ENCODE data around the gene OCRL. TPM values are rescaled to one million over a fixed set of nuclear protein-coding genes. Genes with fewer than 3 reads are reported as not detected.

The OCRL gene
- total RNA-seq, 1 experiment from 2014 or later, result 19.4 TPM

DNA sequence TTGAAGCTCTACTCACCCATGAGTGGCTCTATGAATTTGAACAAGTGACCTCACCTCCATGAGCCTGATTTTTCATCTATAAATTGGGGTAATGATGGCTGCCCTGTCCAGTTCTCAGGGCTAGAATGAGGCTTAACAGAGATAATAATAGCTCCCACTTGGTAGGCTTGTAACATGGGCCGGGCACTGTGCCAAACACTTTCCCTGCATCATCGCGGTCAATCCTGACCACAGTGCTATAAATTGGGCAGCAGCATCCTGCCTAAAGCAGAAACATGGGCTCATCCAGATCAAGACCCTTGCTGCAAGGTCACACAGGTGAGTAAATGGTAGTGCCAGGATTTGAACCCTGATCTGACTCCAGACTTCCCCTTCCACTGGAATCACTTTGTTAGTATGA is 101.9 kb downstream of the OCRL start:
- H3F3A ChIP-seq (ENCODE audit: low read length, unreplicated experiment), result no peaks in the 10 kb centered on the region
- TF ChIP-seq EZH2phosphoT487 (IDR thresholded peaks at IDR 0.05; ENCODE audit: borderline replicate concordance, low read length) (no peak), EZH2 (IDR thresholded peaks at IDR 0.05; ENCODE audit: low read length, unreplicated experiment) (no peak), CTCF (conservative IDR thresholded peaks at IDR 0.05; ENCODE audit: low read depth, low read length) (no peak)
- no peak overlapping the region for H3K9ac ChIP-seq (ENCODE audit: low read length)
- H3K4me1 ChIP-seq (ENCODE audit: insufficient read depth, low read length), result no peaks in the 10 kb centered on the region
- ChIA-PET POLR2A (ENCODE audit: unreplicated experiment) (no interaction called here), CTCF (no interaction called here)
- intact Hi-C loops (cut with micrococcal nuclease), result no loop called here
- no peaks in the 10 kb centered on the region for H3K9me3 ChIP-seq (ENCODE audit: low read length)
- H3K27ac ChIP-seq (ENCODE audit: low read length), result no peak overlapping the region
- H3K79me2 ChIP-seq (ENCODE audit: low read length), result no peaks in the 10 kb centered on the region
- no peaks in the 10 kb centered on the region for H3K36me3 ChIP-seq (ENCODE audit: low read depth, low read length)
- H3K4me2 ChIP-seq (ENCODE audit: low read length), result no peak overlapping the region
- H3K4me3 ChIP-seq (ENCODE audit: low read length), result no peak overlapping the region
- no peaks in the 10 kb centered on the region for H3K27me3 ChIP-seq (ENCODE audit: low read length)
- no peaks in the 10 kb centered on the region for H4K20me1 ChIP-seq (ENCODE audit: low read length)
- peak; percentile 46 for DNase-seq
- ATAC-seq, result no peak
- H3K9me2 ChIP-seq (replicated peaks; ENCODE audit: low read length), result no peaks in the 10 kb centered on the region
- no peak overlapping the region for H2AFZ ChIP-seq (ENCODE audit: low read length)
- BruUV-seq (replicated peaks), result no TSS peak

Other genes starting within 250 kb of the OCRL start
- 34.8 and 35.6 TPM in 2 replicates for gene SMARCA1, start 16.8 kb upstream of the OCRL start, total RNA-seq (2014; rRNA removed)
- 8.5 and 11.6 TPM in 2 replicates for gene APLN, start 114.7 kb downstream of the OCRL start, total RNA-seq (2014; rRNA removed)
- not detected in 2 replicates for gene XPNPEP2, start 198.7 kb downstream of the OCRL start, total RNA-seq (2014; rRNA removed)
- not detected in 2 replicates for gene SASH3, start 239.7 kb downstream of the OCRL start, total RNA-seq (2014; rRNA removed)